Measurements from ENCODE around the gene ADAM11. TPM values are rescaled to one million over a fixed set of nuclear protein-coding genes. Genes with fewer than 3 reads are reported as not detected.

The ADAM11 gene
- total and polyA plus RNA-seq, 2 of the 8 experiments (the other 6 are each of a cell fraction or from before 2014, with no cell fraction given), result 2.3 to 2.9 TPM

DNA sequence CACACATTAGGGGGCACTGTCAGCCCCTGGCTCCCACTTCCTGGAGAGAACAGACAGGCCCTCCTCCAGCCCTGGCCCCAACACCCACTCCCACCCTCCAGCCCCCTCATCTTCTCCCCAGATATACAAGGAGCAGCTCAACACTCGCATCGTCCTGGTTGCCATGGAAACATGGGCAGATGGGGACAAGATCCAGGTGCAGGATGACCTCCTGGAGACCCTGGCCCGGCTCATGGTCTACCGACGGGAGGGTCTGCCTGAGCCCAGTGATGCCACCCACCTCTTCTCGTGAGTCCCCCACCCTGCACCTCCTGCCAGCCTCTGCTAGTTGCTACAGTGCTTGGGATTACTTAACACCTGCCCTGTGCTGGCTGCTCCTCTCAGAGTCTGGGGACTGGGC, 14.4 kb downstream of the ADAM11 start (continued):
- TF ChIP-seq, protein P1, sequence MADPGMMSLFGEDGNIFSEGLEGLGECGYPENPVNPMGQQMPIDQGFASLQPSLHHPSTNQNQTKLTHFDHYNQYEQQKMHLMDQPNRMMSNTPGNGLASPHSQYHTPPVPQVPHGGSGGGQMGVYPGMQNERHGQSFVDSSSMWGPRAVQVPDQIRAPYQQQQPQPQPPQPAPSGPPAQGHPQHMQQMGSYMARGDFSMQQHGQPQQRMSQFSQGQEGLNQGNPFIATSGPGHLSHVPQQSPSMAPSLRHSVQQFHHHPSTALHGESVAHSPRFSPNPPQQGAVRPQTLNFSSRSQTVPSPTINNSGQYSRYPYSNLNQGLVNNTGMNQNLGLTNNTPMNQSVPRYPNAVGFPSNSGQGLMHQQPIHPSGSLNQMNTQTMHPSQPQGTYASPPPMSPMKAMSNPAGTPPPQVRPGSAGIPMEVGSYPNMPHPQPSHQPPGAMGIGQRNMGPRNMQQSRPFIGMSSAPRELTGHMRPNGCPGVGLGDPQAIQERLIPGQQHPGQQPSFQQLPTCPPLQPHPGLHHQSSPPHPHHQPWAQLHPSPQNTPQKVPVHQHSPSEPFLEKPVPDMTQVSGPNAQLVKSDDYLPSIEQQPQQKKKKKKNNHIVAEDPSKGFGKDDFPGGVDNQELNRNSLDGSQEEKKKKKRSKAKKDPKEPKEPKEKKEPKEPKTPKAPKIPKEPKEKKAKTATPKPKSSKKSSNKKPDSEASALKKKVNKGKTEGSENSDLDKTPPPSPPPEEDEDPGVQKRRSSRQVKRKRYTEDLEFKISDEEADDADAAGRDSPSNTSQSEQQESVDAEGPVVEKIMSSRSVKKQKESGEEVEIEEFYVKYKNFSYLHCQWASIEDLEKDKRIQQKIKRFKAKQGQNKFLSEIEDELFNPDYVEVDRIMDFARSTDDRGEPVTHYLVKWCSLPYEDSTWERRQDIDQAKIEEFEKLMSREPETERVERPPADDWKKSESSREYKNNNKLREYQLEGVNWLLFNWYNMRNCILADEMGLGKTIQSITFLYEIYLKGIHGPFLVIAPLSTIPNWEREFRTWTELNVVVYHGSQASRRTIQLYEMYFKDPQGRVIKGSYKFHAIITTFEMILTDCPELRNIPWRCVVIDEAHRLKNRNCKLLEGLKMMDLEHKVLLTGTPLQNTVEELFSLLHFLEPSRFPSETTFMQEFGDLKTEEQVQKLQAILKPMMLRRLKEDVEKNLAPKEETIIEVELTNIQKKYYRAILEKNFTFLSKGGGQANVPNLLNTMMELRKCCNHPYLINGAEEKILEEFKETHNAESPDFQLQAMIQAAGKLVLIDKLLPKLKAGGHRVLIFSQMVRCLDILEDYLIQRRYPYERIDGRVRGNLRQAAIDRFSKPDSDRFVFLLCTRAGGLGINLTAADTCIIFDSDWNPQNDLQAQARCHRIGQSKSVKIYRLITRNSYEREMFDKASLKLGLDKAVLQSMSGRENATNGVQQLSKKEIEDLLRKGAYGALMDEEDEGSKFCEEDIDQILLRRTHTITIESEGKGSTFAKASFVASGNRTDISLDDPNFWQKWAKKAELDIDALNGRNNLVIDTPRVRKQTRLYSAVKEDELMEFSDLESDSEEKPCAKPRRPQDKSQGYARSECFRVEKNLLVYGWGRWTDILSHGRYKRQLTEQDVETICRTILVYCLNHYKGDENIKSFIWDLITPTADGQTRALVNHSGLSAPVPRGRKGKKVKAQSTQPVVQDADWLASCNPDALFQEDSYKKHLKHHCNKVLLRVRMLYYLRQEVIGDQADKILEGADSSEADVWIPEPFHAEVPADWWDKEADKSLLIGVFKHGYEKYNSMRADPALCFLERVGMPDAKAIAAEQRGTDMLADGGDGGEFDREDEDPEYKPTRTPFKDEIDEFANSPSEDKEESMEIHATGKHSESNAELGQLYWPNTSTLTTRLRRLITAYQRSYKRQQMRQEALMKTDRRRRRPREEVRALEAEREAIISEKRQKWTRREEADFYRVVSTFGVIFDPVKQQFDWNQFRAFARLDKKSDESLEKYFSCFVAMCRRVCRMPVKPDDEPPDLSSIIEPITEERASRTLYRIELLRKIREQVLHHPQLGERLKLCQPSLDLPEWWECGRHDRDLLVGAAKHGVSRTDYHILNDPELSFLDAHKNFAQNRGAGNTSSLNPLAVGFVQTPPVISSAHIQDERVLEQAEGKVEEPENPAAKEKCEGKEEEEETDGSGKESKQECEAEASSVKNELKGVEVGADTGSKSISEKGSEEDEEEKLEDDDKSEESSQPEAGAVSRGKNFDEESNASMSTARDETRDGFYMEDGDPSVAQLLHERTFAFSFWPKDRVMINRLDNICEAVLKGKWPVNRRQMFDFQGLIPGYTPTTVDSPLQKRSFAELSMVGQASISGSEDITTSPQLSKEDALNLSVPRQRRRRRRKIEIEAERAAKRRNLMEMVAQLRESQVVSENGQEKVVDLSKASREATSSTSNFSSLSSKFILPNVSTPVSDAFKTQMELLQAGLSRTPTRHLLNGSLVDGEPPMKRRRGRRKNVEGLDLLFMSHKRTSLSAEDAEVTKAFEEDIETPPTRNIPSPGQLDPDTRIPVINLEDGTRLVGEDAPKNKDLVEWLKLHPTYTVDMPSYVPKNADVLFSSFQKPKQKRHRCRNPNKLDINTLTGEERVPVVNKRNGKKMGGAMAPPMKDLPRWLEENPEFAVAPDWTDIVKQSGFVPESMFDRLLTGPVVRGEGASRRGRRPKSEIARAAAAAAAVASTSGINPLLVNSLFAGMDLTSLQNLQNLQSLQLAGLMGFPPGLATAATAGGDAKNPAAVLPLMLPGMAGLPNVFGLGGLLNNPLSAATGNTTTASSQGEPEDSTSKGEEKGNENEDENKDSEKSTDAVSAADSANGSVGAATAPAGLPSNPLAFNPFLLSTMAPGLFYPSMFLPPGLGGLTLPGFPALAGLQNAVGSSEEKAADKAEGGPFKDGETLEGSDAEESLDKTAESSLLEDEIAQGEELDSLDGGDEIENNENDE (IDR thresholded peaks at IDR 0.05; ENCODE audit: insufficient replicate concordance, low read length), result no peak
- no peak for TF ChIP-seq TCF12 (IDR thresholded peaks at IDR 0.05; ENCODE audit: low read depth, low read length)
- no peak for TF ChIP-seq RFX5 (IDR thresholded peaks at IDR 0.05; ENCODE audit: borderline replicate concordance, low read depth, low read length)

Data from H1 (cell line).